K562 (cell line): Measurements from ENCODE around the gene RNF31. TPM values are rescaled to one million over a fixed set of nuclear protein-coding genes. Genes with fewer than 3 reads are reported as not detected.

Source experiments
- BCLAF1 ChIP-seq, 2 experiments: fragments of 450-650 bp in 1 of 2; IDR thresholded peaks; 2 replicates each; pipeline ENCODE4 v1.6.1; 2011 to 2017; ENCODE audit warnings: low read depth in 2 of 2, antibody characterized with exemption in 1 of 2, borderline replicate concordance in 1 of 2, low read length in 1 of 2, mild to moderate bottlenecking in 1 of 2, mixed read lengths in 1 of 2; ENCODE audit not compliant: control insufficient read depth in 1 of 2
- DACH1 ChIP-seq: fragments of 450-650 bp; IDR thresholded peaks from 2 replicates; pipeline ENCODE4 v1.6.1; 2018; ENCODE audit not compliant: partially characterized antibody
- FOXJ3 ChIP-seq: sonication (generic); formaldehyde crosslinking; IDR thresholded peaks from 2 replicates; pipeline ENCODE4 v1.4.0; 2020; ENCODE audit warnings: mild to moderate bottlenecking, missing genetic modification reagents
- FOXK1 ChIP-seq: sonication (generic); formaldehyde crosslinking; IDR thresholded peaks from 2 replicates; pipeline ENCODE4 v1.8.0; 2022; ENCODE audit warnings: missing genetic modification reagents, mild to moderate bottlenecking, borderline replicate concordance
- GATAD2B ChIP-seq: fragments of 450-650 bp; IDR thresholded peaks from 2 replicates; pipeline ENCODE4 v1.6.1; 2017; ENCODE audit warnings: mild to moderate bottlenecking, borderline replicate concordance
- MNT ChIP-seq, 2 experiments: fragments of 450-650 bp; conservative IDR thresholded peaks; 2 replicates each; pipeline ENCODE4 v1.6.1; 2017; ENCODE audit warnings: mild to moderate bottlenecking in 2 of 2, moderate library complexity in 2 of 2
- MYBL2 ChIP-seq, 2 experiments: fragments of 450-650 bp in 1 of 2; sonication (generic) in 1 of 2; formaldehyde crosslinking in 1 of 2; IDR thresholded peaks; 2 replicates each; pipeline versions ENCODE4 v1.6.1 to v1.8.1; 2017 to 2022; ENCODE audit warnings: borderline replicate concordance in 1 of 2, inconsistent platforms in 1 of 2, low read depth in 1 of 2, mild to moderate bottlenecking in 1 of 2, missing genetic modification reagents in 1 of 2, moderate library complexity in 1 of 2
- NCOA2 ChIP-seq, 2 experiments: fragments of 450-650 bp; IDR thresholded peaks; 2 replicates each; pipeline ENCODE4 v1.6.1; 2018; ENCODE audit warnings: mild to moderate bottlenecking in 2 of 2, moderate library complexity in 1 of 2; ENCODE audit not compliant: partially characterized antibody in 2 of 2
- NR2F6 ChIP-seq: fragments of 450-650 bp; formaldehyde crosslinking; IDR thresholded peaks from 2 replicates; pipeline ENCODE4 v1.4.0; 2020; ENCODE audit warnings: mild to moderate bottlenecking
- SAFB2 ChIP-seq: fragments of 200-400 bp; formaldehyde crosslinking; IDR thresholded peaks from 2 replicates; pipeline ENCODE4 v1.6.1; 2018; ENCODE audit warnings: borderline replicate concordance, low read length, low read depth, moderate library complexity; ENCODE audit not compliant: severe bottlenecking
- ZNF253 ChIP-seq: fragments of 250-450 bp; sonication (Bioruptor Pico); conservative IDR thresholded peaks from 2 replicates; pipeline ENCODE4 v1.6.1; 2021; ENCODE audit warnings: mild to moderate bottlenecking
- ZNF408 ChIP-seq: fragments of 250-450 bp; sonication (Bioruptor Pico); IDR thresholded peaks from 2 replicates; pipeline ENCODE4 v1.4.0; 2020; ENCODE audit warnings: low read depth, mild to moderate bottlenecking, moderate library complexity
- ZNF695 ChIP-seq: fragments of 450-650 bp; formaldehyde crosslinking; IDR thresholded peaks from 2 replicates; pipeline ENCODE4 v1.4.0; 2020; ENCODE audit warnings: mild to moderate bottlenecking, moderate library complexity
- ZNF717 ChIP-seq: fragments of 250-450 bp; sonication (Bioruptor Pico); IDR thresholded peaks from 2 replicates; pipeline ENCODE4 v1.5.0; 2021
- polyA plus RNA-seq, 8 experiments: library from polyadenylated mRNA; depleted of rRNA in 4 of 8; stranded (reverse) in 5 of 8; unstranded in 3 of 8; fragments of >200 nt; fragmentation: Nextera tagmentation in 2 of 8; fragmentation: Illumina TruSeq in 1 of 8; extraction: Ambion mirVana in 2 of 8; extraction: Trizol in 1 of 8; gene quantifications; 2 replicates each; pipeline versions ENCODE4 v1.2.1 to v1.2.3, GENCODE V29; 2011 to 2014; ENCODE audit warnings: inconsistent platforms in 1 of 8, missing spikeins in 1 of 8
- total RNA-seq, 7 experiments: library from RNA; depleted of rRNA in 6 of 7; stranded (reverse); fragments of >200 nt in 6 of 7; fragmentation: Illumina TruSeq in 2 of 7; extraction: Trizol in 2 of 7; gene quantifications; 2 replicates each; pipeline versions ENCODE4 v1.2.1 to v1.2.3, GENCODE V29; 2011 to 2021; ENCODE audit warnings: low replicate concordance in 1 of 7
- TF ChIP-seq, protein P1 (sequence below): sonication (generic); formaldehyde crosslinking; IDR thresholded peaks from 2 replicates; pipeline ENCODE4 v1.8.1; 2023; ENCODE audit warnings: mild to moderate bottlenecking, missing genetic modification reagents

The RNF31 gene
- total and polyA plus RNA-seq, 9 of the 15 experiments (the other 6 are each of a cell fraction or from before 2014, with no cell fraction given): 3.1 to 47.6 (median 19.1) TPM

DNA sequence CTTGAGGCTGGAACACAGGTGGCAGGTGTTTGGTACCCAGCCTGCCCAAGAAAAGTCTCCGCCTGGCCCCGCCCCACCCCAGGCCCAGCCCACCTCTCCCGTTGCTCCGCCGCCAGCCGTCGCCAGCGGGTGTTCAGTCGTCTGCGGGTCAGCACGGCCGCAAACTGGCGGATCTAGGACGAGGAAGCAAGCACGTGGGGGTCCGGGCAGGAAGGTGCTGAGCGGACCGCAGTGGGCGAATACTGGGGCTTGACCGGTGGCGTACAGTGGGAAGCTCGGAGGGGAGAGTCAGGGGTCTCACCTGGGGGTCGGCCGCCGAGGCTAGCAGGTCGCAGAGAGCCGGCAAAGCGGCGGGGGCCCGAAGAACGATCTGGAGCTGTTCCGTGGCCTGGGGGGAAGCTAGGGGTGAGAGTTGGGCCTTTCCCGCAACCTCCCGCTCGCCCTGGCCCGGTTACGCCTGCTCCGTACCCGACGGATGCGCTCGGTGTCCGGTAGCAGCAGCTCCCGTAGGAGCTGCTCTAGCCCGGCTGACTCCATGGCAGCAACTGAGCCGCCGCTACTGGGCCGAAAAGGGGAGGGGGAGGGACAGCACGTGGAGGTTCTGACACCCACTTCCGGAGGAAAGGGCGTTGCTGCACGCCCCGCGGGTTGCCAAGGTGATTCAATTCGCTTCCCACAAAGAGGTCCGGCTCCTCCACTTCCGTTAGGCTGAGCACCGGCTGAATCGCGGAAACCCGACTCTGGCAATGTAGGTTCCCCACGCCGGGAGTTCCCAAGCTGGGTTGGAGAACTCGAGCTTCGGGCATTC is 41.2 kb downstream of the RNF31 start, which contains the start of gene IPO4 (continued):
- TF ChIP-seq BCLAF1 (IDR thresholded peaks at IDR 0.05; ENCODE audit: borderline replicate concordance in 1 of 2, control insufficient read depth in 1 of 2, low read depth in 2 of 2, low read length in 1 of 2) (peak in 1 of 2 experiments; percentile 92; a peak in 2 of 4 replicates), ZNF253 (CRISPR knock-in tag) (no peak), FOXJ3 (CRISPR knock-in tag) (no peak), SAFB2 (no peak), MYBL2 (IDR thresholded peaks at IDR 0.05; ENCODE audit: low read depth) (no peak), MYBL2 (CRISPR knock-in tag; IDR thresholded peaks at IDR 0.05; ENCODE audit: borderline replicate concordance) (no peak), NR2F6 (CRISPR knock-in tag) (no peak), ZNF408 (no peak), ZNF695 (CRISPR knock-in tag) (no peak), MNT (conservative IDR thresholded peaks at IDR 0.05) (peak; percentile 100), DACH1 (no peak), FOXK1 (CRISPR knock-in tag) (no peak), NCOA2 (IDR thresholded peaks at IDR 0.05; ENCODE audit: partially characterized antibody in 2 of 2) (no peak), GATAD2B (no peak), ZNF717 (CRISPR knock-in tag) (no peak)
- TF ChIP-seq, protein P1, sequence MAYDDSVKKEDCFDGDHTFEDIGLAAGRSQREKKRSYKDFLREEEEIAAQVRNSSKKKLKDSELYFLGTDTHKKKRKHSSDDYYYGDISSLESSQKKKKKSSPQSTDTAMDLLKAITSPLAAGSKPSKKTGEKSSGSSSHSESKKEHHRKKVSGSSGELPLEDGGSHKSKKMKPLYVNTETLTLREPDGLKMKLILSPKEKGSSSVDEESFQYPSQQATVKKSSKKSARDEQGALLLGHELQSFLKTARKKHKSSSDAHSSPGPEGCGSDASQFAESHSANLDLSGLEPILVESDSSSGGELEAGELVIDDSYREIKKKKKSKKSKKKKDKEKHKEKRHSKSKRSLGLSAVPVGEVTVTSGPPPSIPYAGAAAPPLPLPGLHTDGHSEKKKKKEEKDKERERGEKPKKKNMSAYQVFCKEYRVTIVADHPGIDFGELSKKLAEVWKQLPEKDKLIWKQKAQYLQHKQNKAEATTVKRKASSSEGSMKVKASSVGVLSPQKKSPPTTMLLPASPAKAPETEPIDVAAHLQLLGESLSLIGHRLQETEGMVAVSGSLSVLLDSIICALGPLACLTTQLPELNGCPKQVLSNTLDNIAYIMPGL (CRISPR knock-in tag): no peak
